HG03097 (cell line): ENCODE data around the gene DLG3.

Experiments
- ATAC-seq: cut with Tn5 transposase; IDR thresholded peaks from one replicate; pipeline ENCODE4 v1.9.1; 2021; ENCODE audit not compliant: unreplicated experiment, low FRiP score

Gene DLG3

GRCh38 chrX:70476166-70476933, 31.7 kb downstream of the DLG3 start:
- no peak for ATAC-seq

- ATAC-seq: no peak
Observed at GRCh38 chrX:70476934-70477733, 32.5 kb downstream of the DLG3 start.

- no peak for ATAC-seq
Observed at GRCh38 chrX:70477734-70478075, 33.1 kb downstream of the DLG3 start.

GRCh38 chrX:70478526-70479245, 34.1 kb downstream of the DLG3 start:
- no peak for ATAC-seq

- ATAC-seq: no peak
Observed at GRCh38 chrX:70479247-70479921, 34.7 kb downstream of the DLG3 start.

- ATAC-seq: no peak
Observed at GRCh38 chrX:70479922-70480659, 35.5 kb downstream of the DLG3 start.

- ATAC-seq: no peak
Observed at GRCh38 chrX:70480660-70481018, 36.0 kb downstream of the DLG3 start.

- no peak for ATAC-seq
Observed at GRCh38 chrX:70481471-70482270, 37.0 kb downstream of the DLG3 start.

- no peak for ATAC-seq
Observed at GRCh38 chrX:70482300-70482699, 37.7 kb downstream of the DLG3 start.

GRCh38 chrX:70485466-70485865, 40.8 kb downstream of the DLG3 start:
- no peak for ATAC-seq

GRCh38 chrX:70488856-70489255, 44.2 kb downstream of the DLG3 start:
- no peak for ATAC-seq

GRCh38 chrX:70494441-70494840, 49.8 kb downstream of the DLG3 start:
- no peak for ATAC-seq

GRCh38 chrX:70496491-70496890, 51.9 kb downstream of the DLG3 start:
- ATAC-seq: no peak

GRCh38 chrX:70497026-70497425, 52.4 kb downstream of the DLG3 start:
- ATAC-seq: no peak

- ATAC-seq: no peak
Observed at GRCh38 chrX:70498129-70498528, 53.5 kb downstream of the DLG3 start.

- ATAC-seq: no peak
Observed at GRCh38 chrX:70500826-70501225, 56.2 kb downstream of the DLG3 start.

- ATAC-seq: no peak
Observed at GRCh38 chrX:70504772-70505450, 60.3 kb downstream of the DLG3 start.

GRCh38 chrX:70505451-70505841, 60.8 kb downstream of the DLG3 start:
- no peak for ATAC-seq
